ENCODE results near the gene CDKL5.

CDKL5 gene

DNA sequence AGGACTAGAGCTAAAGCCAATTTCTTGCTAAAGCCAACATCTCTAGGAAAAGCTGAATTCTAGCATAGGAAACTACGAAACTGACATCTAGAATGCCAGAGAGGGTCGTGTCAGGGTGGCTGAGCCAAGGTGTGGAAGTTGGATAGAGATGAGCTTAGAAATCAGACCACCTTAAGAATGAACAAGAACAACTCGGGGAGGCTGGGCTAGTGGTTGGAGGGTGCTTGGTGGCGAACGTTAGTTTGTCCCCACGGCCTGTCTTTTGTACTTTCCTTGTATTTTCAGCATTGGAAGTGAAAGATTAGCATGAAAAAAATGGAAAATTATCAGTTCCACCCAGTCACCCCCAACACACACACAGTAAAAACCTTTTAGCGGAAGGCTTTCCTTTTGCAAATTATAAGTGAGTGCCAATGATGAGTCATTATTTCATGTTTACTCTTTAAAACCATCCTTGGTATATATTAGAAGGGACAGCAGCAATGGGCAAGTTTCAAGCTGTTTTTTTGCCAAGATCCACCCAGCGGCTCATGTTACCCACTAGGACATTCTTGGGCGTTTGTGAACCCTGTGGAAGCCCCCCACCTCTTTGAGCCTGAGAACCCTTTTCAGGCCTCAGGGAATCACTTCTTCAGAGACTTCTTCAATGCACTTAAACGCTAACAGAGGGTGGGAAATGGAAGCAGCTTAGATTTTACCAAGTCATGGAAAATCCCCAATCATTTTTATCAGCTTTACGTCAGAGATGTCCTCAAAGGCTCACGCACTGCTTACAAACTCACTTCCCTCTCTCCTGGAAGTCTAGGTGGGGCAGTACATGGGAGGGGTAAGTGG, 277.2 kb downstream of the CDKL5 start:
- no peak for DNase-seq
